Nephron (organoid): Measurements from ENCODE around the gene POU6F2.

Experiments
- H3K27ac Mint-ChIP-seq, 3 experiments: 2 replicates each; pipeline ENCODE4 v1.8.0; 2020; ENCODE audit warnings: mixed read lengths in 3 of 3, mild to moderate bottlenecking in 2 of 3, moderate library complexity in 1 of 3
- H3K27me3 Mint-ChIP-seq: 2 replicates; pipeline ENCODE4 v1.8.0; 2021; ENCODE audit warnings: low read depth, mild to moderate bottlenecking, moderate library complexity, mixed read lengths
- H3K36me3 Mint-ChIP-seq: 2 replicates; pipeline ENCODE4 v1.8.0; 2020; ENCODE audit warnings: low read depth, mixed read lengths
- H3K4me1 Mint-ChIP-seq: 2 replicates; pipeline ENCODE4 v1.8.0; 2020; ENCODE audit warnings: mixed read lengths
- H3K4me3 Mint-ChIP-seq, 3 experiments: 2 replicates each; pipeline ENCODE4 v1.8.0; 2020; ENCODE audit warnings: mild to moderate bottlenecking in 3 of 3, mixed read lengths in 3 of 3, moderate library complexity in 2 of 3
- H3K9me3 Mint-ChIP-seq: 2 replicates; pipeline ENCODE4 v1.8.0; 2020; ENCODE audit warnings: mixed read lengths
- TF ChIP-seq, protein P1 (sequence below), 3 experiments: fragments of 200-600 bp; sonication (generic); IDR thresholded peaks; one replicate each; pipeline ENCODE4 v1.5.0; 2021; ENCODE audit warnings: antibody characterized with exemption in 3 of 3; ENCODE audit not compliant: unreplicated experiment in 3 of 3

Gene POU6F2

DNA sequence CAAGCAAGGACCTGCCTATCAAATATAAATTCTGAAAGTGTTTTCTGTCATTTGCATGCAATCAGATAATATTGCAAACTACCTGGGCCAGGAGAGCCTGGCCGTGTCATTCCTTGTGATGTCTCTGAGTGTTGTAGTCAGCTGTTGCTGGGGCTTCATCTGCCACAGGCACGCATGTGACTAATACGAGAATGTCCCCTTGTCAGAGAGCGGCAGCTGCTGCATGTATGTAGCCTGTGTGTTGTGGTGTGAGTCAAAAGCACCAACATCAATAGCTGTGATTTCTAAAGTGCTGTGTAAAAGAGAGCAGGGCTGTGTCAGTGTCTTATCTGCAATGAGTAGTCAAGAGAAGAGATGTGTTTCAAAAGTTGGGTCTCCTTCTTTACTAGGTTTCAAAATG is 155.4 kb downstream of the POU6F2 start:
- Mint-ChIP-seq H3K4me3 (no peak overlapping the region), H3K4me1 (peaks cover 19% of the 10 kb centered on the region), H3K27me3 (no peaks in the 10 kb centered on the region), H3K27ac (no peak overlapping the region), H3K36me3 (peaks cover 4% of the 10 kb centered on the region), H3K9me3 (peaks cover 11% of the 10 kb centered on the region)
- TF ChIP-seq, protein P1, sequence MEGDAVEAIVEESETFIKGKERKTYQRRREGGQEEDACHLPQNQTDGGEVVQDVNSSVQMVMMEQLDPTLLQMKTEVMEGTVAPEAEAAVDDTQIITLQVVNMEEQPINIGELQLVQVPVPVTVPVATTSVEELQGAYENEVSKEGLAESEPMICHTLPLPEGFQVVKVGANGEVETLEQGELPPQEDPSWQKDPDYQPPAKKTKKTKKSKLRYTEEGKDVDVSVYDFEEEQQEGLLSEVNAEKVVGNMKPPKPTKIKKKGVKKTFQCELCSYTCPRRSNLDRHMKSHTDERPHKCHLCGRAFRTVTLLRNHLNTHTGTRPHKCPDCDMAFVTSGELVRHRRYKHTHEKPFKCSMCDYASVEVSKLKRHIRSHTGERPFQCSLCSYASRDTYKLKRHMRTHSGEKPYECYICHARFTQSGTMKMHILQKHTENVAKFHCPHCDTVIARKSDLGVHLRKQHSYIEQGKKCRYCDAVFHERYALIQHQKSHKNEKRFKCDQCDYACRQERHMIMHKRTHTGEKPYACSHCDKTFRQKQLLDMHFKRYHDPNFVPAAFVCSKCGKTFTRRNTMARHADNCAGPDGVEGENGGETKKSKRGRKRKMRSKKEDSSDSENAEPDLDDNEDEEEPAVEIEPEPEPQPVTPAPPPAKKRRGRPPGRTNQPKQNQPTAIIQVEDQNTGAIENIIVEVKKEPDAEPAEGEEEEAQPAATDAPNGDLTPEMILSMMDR (IDR thresholded peaks at IDR 0.05; ENCODE audit: unreplicated experiment in 3 of 3) = no peak

DNA sequence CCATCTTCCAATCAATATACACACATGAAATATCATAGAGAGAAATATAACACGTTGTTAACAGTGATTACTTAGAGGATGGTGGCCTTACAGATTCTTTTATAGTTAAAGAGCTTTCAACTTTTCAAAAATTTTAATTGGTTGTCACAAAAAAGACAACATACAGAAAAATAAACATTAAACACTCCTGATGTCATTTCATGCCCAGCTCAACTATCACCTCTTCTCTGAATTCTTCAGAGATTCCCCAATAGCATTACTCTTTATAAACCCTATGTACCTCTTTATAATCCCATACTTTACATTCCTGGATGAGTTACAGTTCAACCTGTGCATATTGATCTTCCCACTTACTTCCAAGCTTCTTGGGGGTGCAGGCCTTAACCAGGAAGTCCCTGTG is 159.8 kb downstream of the POU6F2 start:
- Mint-ChIP-seq H3K4me3 (no peak overlapping the region), H3K9me3 (peaks cover 17% of the 10 kb centered on the region), H3K4me1 (peaks cover 12% of the 10 kb centered on the region), H3K36me3 (peaks cover 4% of the 10 kb centered on the region), H3K27me3 (no peaks in the 10 kb centered on the region), H3K27ac (no peak overlapping the region)
- TF ChIP-seq, protein P1 (IDR thresholded peaks at IDR 0.05; ENCODE audit: unreplicated experiment in 3 of 3) = no peak

DNA sequence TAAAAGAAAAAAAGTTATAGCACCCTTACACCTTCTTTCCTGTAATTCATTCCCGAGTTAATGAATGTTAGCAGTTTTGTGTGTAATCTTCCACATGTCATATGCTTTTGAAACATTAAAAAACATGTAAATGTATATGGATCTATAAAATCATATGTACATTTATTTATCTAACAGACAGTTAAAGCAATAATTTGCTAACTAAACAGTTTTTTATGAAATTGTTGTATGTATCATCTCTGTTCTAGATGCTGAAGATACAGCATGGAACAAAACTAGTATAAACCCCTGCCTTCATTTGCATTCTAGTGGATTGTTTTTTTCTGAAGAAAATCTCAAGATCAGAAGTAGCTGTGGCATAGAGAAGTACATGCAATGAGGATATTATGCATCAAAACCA is 165.0 kb downstream of the POU6F2 start:
- H3K36me3 Mint-ChIP-seq = peaks cover under 1% of the 10 kb centered on the region
- H3K4me1 Mint-ChIP-seq = no peaks in the 10 kb centered on the region
- no peak overlapping the region for H3K4me3 Mint-ChIP-seq
- H3K27me3 Mint-ChIP-seq = no peaks in the 10 kb centered on the region
- H3K9me3 Mint-ChIP-seq = peaks cover 12% of the 10 kb centered on the region
- TF ChIP-seq, protein P1 (IDR thresholded peaks at IDR 0.05; ENCODE audit: unreplicated experiment in 3 of 3) = no peak
- no peak overlapping the region for H3K27ac Mint-ChIP-seq

DNA sequence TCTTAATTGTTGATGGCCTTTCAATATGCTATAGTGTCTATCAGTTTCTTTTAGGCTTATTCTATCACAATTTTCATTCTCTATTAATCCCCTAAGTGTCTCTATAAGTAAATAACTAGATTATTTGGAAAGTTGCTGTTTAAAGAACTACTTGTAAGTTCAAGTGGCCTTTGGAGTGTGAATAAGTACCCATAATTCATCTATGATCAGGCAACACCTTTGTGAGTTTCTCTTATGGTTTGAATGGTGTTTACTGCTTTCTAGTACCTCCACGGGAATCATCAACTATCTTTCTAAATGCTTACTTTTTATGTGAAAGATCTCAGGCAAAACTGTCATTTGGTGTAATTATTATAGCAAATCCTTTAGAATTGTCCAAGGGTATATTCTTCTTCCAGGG is 166.7 kb downstream of the POU6F2 start:
- H3K27me3 Mint-ChIP-seq = no peaks in the 10 kb centered on the region
- no peaks in the 10 kb centered on the region for H3K36me3 Mint-ChIP-seq
- no peaks in the 10 kb centered on the region for H3K4me1 Mint-ChIP-seq
- TF ChIP-seq, protein P1 (IDR thresholded peaks at IDR 0.05; ENCODE audit: unreplicated experiment in 3 of 3) = no peak
- H3K9me3 Mint-ChIP-seq = peaks cover 3% of the 10 kb centered on the region
- no peak overlapping the region for H3K4me3 Mint-ChIP-seq
- H3K27ac Mint-ChIP-seq = no peak overlapping the region

DNA sequence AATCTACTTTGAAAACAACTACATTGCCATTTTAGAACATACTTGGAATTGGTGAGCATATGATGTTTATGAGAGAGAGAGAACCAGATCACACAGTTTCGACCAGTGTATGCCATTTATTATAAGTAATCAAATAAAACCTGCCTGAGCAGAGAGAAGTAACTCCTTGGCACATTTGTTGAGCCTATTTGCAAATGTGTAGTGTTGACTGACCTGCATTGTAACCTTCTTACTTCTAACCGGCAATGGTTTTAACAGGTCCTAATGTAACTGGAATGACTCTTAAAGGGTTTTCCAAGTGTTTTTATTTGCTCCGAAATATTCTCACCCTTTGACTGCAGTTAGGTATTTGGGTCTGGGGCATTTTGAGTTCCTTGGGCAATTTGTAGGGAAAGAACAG is 167.6 kb downstream of the POU6F2 start:
- Mint-ChIP-seq H3K27ac (no peak overlapping the region), H3K4me3 (no peak overlapping the region), H3K36me3 (no peaks in the 10 kb centered on the region), H3K4me1 (no peaks in the 10 kb centered on the region), H3K27me3 (no peaks in the 10 kb centered on the region), H3K9me3 (peaks cover 3% of the 10 kb centered on the region)
- TF ChIP-seq, protein P1 (IDR thresholded peaks at IDR 0.05; ENCODE audit: unreplicated experiment in 3 of 3) = no peak

DNA sequence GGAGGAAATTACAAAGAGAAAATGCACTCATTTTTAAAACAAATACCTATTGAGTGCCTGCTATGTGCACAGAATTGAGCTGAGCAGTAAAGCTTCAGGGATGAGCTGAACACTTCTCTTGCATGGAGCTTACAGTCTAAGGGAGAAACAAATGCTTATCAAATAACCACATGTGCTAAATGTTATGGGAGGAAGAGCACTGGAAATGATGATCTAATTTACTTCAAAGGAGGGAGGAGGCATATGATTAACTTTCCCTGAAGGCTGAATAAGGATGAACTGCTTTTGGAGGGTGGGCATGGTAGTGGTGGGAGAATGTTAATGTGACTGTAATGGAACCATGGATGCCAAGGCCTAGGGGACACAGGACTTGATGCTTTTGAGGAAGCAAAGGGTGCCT is 168.2 kb downstream of the POU6F2 start:
- H3K4me3 Mint-ChIP-seq = no peak overlapping the region
- peaks cover 3% of the 10 kb centered on the region for H3K9me3 Mint-ChIP-seq
- no peak overlapping the region for H3K27ac Mint-ChIP-seq
- no peaks in the 10 kb centered on the region for H3K4me1 Mint-ChIP-seq
- TF ChIP-seq, protein P1 (IDR thresholded peaks at IDR 0.05; ENCODE audit: unreplicated experiment in 3 of 3) = no peak
- H3K27me3 Mint-ChIP-seq = no peaks in the 10 kb centered on the region
- H3K36me3 Mint-ChIP-seq = no peaks in the 10 kb centered on the region
